DMS53 treated with DMSO at 0.1 percent for 48 hours (cell line): ENCODE measurements around the gene FGD1.
A peak's percentile ranks its signal among the peaks of the same experiment; 100 is the strongest.
"Not testable (repeated sequence)": the region's sequence is repeated elsewhere in the genome, so short reads cannot be mapped to it uniquely, and the experiment has no call there.

Source experiments
- DNase-seq: peaks from one replicate; lab custom pipeline; 2025; ENCODE audit not compliant: unreplicated experiment; lab: John Stamatoyannopoulos, UW

The FGD1 gene

DNA sequence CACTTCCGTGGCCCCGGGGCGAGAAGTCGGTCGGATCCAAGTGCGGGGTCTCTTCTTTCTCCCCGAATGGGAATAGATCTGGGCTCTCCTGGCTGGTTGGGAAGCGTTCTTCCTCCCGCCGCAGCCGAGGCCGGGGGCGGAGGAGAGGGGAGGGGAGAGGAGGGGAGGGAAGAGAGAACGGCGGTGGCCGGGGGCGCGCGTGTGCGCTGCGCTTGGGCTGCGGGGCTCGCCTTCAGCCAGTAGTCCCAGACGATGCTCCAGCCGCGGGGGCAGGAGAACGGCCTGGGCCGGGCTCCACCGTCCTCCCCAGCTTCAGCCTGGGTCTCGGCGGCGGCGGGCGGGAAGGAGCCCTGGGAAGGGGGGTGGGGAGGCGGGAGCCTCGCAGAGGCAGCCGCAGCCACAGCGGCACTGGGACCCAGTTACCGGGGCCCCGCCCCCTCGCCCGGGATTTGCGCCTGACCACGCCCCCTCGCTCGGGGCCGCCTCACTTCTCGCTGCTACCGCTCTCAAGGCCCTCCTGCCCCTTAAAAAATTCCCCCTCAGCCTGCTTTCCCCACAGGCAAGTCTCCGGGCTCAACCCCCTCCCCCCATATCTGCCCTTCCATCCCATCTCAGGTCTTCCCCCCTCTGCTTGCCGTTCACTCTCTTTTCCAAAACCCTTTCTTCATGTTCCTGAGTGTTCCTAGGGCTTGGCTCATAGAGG lies at the start of gene FGD1:
Gene FGD1 (minus strand): TSS at position 421 of the 703 bp plus-strand sequence. CDS start 802 bp downstream, outside the sequence.
- peak; percentile 34 for DNase-seq

DNA sequence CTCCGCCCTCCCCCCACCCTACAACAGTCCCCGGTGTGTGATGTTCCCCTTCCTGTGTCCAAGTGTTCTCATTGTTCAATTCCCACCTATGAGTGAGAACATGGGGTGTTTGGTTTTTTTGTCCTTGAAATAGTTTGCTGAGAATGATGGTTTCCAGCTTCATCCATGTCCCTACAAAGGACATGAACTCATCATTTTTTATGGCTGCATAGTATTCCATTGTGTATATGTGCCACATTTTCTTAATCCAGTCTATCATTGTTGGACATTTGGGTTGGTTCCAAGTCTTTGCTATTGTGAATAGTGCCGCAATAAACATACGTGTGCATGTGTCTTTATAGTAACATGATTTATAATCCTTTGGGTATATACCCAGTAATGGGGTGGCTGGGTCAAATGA lies 46.2 kb upstream of the FGD1 start:
- not testable (repeated sequence) for DNase-seq

DNA sequence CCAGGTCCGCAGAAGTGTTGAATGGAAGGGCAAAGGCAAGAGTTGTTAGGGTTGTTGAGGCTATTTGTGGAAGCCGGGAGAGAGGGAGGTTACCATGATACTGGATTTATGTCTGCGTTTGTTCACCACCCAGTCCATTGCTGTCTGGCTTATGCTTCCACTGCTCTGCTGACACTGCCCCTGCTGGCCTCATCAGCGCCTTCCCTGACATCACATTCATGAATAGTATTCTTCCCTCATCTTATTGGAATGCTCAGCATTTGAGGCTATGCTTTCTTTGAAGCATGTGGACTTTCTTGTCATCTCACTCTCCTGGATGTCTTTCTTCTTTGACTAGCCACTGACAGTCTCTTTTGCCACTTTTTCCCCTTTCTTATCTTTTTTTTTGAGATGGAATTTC lies 44.3 kb upstream of the FGD1 start:
- DNase-seq: no peak

DNA sequence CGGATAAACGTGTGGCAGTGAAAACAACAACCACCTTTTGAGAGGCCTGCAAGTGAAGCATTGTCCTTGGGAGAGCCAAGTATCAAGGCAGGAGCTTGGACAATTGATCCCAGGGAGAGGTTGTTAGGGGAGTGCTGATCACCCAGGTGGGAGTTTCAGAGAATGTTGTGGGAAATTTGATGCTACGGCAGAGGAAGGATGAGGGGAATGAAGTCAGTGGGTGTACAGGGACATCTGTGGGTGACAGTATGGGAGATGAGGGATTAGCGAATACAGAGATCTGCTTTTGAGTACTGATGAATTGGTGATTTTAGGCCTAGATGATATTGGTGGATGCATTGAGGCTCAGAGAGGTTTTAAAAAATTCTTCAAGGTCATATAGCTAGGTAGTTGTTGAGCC lies 38.2 kb upstream of the FGD1 start:
- DNase-seq: no peak

DNA sequence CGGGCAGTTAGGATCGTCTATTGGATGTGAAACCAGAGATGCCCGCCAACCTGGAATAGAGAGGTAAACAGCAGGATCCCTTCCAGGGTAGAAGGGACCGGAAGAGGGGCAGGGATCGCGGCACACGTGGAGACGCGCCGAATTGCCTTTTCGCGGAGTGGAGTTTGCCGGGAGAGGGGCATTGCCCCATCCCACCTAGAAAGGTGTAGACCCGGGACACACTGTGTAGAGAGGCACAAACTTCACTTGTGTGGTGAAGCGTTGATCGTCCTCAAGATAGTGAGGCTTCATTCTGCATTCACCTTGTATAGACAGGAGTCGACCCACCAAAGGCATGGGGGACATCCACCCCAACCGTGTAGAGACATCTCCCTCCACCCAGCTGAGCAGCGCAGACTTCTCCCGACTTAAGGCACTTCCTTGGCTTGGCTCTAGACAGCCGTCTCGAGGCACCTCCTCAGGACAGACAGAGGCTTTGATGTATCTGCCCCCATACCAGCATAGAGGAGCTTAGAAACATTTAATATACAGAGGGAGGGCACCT lies 34.4 kb upstream of the FGD1 start:
- no peak for DNase-seq

DNA sequence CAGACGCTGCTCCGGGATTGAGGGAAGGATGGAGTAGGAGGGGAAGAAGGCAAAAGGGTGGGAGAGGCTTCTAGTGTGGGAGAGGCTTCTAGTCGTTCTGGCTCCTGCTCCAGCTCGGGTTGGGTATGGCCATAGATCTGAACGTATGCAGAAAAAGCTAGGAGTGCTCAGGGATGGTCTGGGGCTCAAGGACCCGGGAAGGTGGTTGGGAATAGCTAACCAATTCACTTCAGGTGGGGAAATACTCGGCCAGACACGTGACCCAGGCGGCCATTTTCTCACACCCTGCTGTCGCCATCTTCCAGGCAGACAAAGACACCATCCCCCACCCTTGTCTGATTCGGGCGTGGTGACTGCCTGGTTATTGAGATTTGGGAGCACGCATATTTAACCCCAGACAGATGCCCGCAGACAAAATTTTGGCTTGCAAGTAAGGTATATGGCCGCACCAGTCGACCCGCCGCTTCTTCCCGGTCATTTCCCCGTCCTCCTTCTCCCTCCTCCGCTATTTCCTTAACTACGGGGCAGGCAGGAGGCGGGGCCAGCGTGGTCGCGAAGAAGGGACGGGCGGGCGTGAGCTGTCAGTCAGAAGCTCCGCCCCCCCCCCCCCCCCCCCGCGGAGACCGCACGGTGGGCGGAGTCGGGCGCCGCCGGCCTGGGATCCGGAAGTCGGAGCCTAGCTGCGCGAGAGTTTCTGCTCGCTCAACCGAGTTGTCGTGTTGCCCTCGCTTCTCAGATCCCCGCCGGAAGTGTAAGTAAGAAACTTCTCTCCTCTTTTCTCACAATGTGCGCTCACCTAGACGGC lies 33.7 kb upstream of the FGD1 start, which contains the start of gene GNL3L:
Gene GNL3L (plus strand): TSS at position 668 of the 805 bp plus-strand sequence. CDS start 2,348 bp downstream, outside the sequence.
- peak; percentile 82 for DNase-seq

DNA sequence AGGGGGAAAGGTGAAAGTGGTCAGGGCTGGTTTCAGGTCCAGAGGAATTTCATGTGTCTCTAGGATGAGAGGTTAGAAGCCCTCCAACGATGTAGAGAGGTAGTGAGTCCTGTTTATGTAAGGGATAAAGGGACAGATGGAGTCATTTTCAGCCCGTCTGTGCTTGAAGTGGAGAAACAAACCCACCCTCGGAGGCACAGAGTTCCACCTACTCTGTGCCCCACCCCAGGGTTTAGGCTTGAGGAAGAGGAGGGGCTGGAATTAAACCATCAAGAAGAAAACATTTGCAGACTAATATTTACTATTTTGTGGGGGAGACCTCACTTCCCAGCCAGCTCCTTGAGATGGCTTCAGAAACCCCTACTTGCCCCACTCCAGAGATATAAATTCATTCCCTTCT lies 33.1 kb upstream of the FGD1 start:
- DNase-seq: no peak

DNA sequence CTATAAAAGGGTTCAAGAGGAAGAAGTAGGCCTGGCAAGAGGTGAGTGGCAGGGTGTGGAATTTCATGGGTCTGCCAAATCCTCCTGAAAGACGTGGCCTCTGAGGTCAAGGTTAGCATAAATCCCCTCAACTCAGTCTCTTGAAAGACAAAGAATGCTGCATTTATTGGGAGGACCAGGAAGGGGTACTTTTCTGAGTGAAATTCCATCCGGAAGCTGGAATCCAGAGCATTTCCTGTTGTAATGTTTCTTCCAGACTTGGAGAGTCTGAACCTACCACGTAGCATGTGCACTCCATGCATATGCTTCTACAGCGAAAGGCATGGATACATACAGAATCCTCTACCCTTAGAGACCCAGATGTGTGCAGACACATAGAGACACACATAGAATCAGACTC lies 13.4 kb upstream of the FGD1 start:
- DNase-seq: no peak

DNA sequence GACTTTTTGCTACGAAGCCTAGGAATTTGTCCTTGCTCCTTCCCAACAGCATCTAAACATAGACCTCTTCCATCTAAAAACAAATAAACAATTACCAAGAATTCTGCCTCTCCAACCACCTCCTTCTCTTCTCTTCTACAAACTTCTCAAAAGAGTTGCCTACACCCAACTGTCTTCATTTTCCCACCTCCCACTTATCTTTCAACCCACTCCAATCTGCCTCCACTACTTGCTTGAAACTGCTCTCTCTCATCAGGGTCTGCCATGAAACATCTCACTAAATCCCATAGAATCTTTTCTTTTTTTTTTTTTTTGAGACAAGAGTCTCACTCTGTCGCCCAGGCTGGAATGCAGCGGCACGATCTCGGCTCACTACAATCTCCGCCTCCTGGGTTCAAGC lies 902 bp upstream of the FGD1 start:
- DNase-seq: no peak

DNA sequence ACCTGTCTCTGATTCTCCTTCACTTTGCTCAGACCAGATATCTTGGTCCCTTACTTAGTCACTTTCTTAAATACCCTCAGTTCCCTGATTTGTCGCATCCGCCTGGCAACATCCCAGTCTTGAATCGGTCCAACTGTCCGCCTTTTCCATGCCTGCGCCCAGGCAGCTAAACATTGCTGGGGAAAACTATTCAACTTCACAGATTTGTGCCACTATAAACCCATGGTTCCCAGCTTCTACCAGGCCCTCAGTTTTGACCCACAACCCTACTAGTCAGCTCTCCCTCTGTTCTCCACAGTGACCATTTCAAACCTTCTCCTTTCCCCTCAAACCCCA lies 451 bp upstream of the FGD1 start:
- DNase-seq: no peak

DNA sequence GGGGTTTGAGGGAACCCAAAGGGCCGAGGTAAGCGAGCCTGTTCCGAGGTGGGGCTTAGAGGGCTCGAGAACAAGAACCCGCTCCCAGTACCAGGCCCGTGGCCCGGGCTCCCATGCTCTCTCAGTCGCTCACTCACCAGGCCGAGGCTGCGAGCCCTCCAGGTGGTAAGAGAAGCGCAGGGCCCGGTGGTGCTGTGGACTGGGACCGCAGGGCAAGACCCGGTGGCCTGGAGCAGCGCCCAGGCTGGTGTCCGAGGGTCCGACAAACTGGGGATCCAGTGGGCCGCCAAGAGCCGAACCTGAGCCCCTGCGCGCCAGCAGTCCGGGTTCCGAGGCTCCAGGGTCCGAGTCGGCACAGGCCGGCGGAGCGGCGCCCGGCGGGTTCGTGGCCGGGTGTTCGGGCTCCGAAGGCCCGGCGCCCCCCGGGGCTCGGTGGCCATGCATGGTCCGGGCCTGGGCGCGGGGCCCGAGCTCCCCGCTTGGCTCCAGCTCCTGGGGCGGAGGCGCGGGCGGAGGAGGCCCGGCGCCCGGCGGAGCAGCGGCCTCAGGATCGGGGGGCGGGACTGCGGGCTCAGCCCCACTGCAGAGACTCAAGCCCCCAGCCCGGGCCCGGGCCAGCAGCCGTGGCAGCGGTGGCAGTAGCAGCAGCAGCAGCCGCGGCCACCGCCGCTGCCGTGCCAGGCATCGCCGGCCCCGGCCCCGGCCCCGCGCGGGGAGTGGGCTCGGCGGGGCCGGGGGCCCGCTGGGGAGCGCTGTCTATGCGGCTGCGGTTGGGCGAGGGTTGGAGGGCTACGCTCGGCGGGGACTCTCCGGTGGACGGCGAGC lies 833 bp downstream of the FGD1 start:
- no peak for DNase-seq

DNA sequence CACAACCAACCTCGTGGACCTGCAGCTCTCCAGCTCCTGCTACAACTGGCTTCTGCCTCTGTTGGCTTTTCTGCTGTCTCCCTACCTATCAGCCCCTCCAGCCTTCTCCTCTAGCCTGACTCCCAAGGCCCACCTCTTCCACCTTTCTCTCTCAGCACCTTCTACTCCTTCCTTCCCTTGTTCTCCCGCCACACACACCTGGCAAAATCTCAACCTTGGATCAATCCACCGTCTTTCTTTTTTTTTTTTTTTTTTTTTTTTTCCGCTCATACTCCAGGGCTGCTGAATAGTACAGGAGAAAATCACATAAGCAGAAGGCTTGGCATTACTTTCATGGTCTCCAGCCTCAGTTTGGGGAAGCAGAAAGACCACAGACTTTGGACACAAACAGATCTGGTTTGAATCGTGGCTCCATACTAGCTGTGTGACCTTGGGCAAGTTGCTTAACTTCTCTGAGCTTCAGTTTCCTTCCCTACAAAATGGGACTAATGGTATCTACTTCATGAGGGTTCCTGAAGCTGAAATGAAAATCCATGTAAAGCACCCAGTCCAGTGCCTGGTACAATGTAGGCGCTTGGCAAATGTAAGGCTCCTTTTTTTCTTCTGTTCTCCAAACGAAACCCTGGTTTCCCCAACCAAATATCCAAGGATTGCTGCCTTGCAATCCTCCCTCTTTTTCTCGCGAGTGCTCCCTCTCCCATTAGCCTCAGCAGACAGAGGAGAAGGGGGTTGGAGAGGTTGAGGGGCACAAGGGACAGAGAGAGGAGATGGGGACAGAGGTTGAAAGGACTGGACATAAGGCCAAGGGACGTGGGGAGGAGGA lies 1.7 kb downstream of the FGD1 start:
- DNase-seq: no peak

DNA sequence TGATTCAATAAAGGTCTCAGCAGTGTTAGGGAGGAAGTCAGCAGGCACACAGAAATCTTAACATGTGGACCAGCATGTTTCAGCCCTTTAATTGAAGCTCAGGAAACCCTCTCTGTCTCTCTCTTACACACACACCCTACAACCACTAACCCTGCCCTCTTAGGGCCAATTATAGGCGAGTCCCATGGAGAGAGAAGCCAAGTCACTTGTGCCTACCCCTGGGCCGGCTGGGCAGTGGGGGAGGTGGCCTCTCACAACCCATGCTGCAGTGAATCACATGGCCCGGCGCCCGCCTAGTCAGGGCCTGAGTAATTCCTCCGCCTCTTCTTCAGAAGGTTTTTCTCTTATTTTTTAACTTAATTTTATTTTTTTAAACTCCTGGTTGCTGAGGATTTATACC lies 3.7 kb downstream of the FGD1 start:
- DNase-seq: no peak

DNA sequence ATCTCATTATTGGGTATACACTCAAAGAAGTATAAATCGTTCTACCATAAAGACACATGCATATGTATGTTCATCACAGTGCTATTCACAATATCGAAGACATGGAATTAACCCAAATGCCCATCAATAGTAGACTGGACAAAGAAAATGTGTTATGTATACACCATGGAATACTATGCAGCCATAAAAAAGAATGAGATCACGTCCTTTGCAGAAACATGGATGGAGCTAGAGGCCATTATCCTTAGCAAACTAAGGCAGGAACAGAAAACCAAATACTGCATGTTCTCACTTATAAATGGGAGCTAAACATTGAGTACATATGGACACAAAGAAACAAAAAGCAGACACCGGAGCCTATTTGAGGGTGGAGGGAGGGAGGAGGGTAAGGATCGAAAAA lies 6.2 kb downstream of the FGD1 start:
- DNase-seq: not testable (repeated sequence)

DNA sequence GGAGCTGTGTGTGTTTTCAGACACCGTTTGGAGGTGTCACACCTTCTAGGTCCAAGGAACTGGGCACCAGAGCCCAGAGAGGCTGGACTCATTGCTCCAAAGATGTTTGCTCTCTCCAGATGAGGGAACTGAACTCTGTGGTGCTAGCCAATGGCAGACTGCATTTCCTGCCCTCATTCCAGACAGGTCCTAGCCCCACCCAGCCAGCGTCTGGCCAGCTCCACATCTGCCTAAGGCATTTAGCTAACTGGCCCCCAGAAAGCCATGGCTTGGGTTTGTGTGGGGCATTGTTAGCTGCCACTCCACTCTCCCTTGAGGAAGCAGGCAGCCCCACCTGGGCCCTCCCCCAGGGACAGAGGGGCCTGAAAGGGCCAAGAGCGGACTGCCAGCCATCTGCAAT lies 11.4 kb downstream of the FGD1 start:
- DNase-seq: no peak

DNA sequence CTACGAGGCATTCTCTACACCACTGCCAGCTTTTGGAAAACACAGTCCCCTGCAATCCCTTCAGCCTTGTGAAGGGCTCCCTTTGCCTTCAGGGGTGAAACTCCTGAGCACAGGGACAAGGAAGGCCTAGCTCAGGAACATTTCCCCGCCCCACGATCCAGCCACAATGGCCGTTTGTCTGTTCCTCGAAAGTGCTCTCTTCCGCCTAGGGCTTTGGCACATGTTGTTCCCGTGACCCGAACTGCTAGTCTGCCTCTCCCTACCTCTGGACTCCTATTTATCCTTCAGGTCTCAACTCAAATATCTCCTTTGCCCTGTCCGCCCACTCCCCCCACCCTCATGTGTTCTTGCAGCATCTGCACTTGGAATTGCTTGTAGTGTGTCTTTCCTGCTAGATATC lies 12.1 kb downstream of the FGD1 start:
- DNase-seq: no peak

DNA sequence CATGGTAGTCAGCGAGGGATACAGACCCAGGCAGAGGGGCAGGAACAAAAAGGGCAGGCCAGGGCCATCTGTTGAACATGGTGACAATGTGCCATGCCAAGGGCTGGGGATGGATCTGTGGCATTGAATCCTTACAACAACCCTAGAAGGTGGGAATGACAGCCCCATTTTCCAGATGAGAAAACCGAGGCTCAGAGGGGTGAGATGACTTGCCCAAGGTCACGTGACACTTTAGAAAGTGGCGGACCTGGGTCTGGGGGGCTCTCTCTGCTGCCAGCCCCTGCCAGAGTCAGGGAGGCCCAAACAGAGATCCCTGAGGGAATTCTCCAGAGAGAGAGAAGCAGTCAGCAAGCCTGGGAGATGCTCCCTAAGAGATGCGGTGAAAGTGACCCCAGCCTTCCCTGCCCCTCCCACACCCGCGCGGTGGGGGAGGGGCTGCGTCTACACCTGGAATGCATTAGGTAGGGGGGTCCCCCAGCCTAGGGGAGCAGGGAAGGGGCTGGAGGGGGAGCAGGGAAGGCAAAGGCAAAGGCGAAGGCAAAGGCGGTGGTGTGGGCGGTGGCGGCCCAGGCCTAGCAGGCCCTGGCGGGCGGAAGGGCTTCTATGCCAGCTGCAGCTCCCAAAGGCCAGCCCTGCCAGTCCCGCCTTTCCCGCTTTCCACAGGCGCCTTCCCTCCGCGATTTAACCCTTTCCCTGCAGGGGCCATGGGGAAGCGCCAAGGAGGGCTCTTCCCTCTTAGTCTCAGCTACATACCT lies 13.0 kb downstream of the FGD1 start:
- no peak for DNase-seq

DNA sequence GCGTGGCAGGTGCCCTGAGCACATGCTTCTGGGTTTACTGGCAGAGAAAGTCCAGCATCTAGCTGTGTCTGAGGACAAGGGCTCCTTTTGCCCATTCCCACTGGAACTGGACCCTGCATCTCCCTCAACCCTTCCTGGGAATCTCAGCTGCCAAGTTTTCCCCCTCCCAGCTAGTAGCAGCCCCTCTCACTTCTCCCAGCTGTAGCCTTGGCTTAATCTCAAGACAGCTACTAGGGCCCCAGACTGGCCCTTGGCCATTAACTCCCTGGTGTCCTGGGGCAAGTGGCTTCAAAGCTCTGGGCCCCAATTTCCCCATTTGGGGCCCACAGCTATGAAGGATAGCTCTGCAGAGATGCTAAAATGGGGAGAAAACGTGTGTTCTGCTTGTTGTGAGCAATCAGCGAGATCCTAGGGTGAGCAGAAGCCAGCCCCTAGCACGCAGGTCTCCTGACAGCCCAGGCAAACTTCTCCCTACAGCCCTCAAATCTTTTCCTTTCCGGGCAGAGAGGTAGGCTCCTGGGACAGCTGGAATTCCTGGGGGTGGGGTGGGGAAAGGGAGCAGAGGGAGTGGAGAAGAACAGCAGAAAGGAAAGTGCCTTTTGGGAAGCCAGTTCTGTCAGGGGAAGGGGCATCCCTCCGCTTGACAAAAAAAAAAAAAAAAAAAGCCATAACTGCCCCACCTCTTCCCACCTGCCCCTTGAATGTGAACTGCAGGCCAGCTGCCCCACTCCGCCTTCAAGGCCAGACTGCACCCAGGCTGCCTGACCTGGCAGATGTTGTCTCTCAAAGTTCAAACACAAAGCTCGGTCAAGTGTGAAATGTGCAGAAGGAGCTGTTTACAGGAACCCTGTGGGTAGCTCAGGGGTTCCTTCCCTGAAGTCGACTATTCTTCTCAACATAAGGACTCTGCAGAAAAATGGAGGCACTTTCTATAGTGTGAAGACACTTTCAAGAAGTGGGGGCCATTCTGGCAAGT lies 16.6 kb downstream of the FGD1 start:
- peak; percentile 54 for DNase-seq
